ENCODE results near the gene WNT11. TPM values are rescaled to one million over a fixed set of nuclear protein-coding genes. Genes with fewer than 3 reads are reported as not detected.

Gene WNT11
- total RNA-seq (1 to 10 TPM in 1 of 2 experiments, under 1 TPM in 1; 0.30 to 1.2 TPM), total RNA-seq (0 to 1.9 (median 0.19) reads per million in 172 experiments)
- 0.14 TPM for polyA plus RNA-seq (2013, experiment 1 of 2)
- 0.52 TPM for polyA plus RNA-seq (2013, experiment 2 of 2)

GRCh38 chr11:76206327-76207081 lies at the start of gene WNT11:
TSS of gene WNT11 (minus strand) at chr11:76206502. CDS start at chr11:76206407, 95 bp downstream.
- Mint-ChIP-seq H3K27me3 (peaks cover 48% of the 10 kb centered on the region), H3K4me1 (ENCODE audit: low read depth) (peaks cover 21% of the 10 kb centered on the region), H3K36me3 (ENCODE audit: low read depth) (no peaks in the 10 kb centered on the region), H3K27ac (no peak within 1 kb of the TSS), H3K4me3 (peak within 1 kb of the TSS; percentile 86), H3K9me3 (no peaks in the 10 kb centered on the region)
- no peaks in the 10 kb centered on the region for H3K36me3 ChIP-seq (ENCODE audit: insufficient read depth, low read length)
- H3K9me3 ChIP-seq (ENCODE audit: control insufficient read depth in 1 of 2, insufficient read depth in 1 of 2, low read length in 2 of 2), result peaks cover 0 to 21% of the 10 kb centered on the region in 2 experiments
- intact Hi-C loops (cut with DNase I, micrococcal nuclease), result loop anchor here (1.0 to 10.0 kb wide), 7 partner anchors 112 to 476 kb away; partner anchors contain the start of genes EMSY (in 1 of the 2), GVQW3 (in 1 of the 2) and THAP12 (in 1 of the 2)
- peaks cover 56% of the 10 kb centered on the region for H3K4me1 ChIP-seq (ENCODE audit: insufficient read depth, low read length)
- peak within 1 kb of the TSS; percentile 65 for H3K4me3 ChIP-seq (ENCODE audit: low read length)
- CTCF ChIA-PET, result interaction anchor here (1.3 to 5.1 kb wide), 5 partner anchors 29 to 309 kb away, joined by 4 to 86 read pairs (median 6); no protein-coding TSS in a partner anchor
- TF ChIP-seq, protein P1, sequence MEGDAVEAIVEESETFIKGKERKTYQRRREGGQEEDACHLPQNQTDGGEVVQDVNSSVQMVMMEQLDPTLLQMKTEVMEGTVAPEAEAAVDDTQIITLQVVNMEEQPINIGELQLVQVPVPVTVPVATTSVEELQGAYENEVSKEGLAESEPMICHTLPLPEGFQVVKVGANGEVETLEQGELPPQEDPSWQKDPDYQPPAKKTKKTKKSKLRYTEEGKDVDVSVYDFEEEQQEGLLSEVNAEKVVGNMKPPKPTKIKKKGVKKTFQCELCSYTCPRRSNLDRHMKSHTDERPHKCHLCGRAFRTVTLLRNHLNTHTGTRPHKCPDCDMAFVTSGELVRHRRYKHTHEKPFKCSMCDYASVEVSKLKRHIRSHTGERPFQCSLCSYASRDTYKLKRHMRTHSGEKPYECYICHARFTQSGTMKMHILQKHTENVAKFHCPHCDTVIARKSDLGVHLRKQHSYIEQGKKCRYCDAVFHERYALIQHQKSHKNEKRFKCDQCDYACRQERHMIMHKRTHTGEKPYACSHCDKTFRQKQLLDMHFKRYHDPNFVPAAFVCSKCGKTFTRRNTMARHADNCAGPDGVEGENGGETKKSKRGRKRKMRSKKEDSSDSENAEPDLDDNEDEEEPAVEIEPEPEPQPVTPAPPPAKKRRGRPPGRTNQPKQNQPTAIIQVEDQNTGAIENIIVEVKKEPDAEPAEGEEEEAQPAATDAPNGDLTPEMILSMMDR (IDR thresholded peaks at IDR 0.05), result no peak
- peak in 7 of 14 experiments; percentile 9 to 63 (median 41) for DNase-seq
- H3K27ac ChIP-seq (ENCODE audit: low read depth in 1 of 2, low read length in 2 of 2), result no peak within 1 kb of the TSS
- H3K27me3 ChIP-seq (ENCODE audit: control insufficient read depth in 1 of 2, insufficient read depth in 2 of 2, low read length in 2 of 2), result peaks cover 51 to 74% of the 10 kb centered on the region in 2 experiments
- ATAC-seq (ENCODE audit: poor library complexity), result peak; percentile 10
- POLR2A ChIA-PET, result interaction anchor here (2.5 to 4.6 kb wide), 2 partner anchors 26 to 111 kb away, joined by 17 to 52 read pairs; no protein-coding TSS in a partner anchor

DNA sequence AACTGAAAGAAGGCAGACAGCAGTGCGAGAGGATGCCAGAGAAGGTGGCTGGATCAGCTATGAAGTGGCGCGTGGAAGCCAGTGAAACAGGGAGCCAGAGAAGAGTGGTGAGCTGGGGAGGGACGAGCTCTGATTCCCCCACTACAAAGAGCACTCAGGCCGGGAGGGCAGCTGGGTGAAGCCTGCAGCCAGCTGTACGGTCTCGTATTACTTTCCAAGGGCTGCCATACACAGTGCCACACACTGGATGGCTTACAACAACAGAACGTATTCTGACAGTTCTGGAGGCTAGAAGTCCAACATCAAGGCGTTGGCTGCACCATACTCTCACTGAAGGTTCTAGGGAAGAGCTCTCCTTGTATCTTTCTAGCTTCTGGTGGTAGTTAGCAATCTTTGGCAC lies 47.1 kb upstream of the WNT11 start:
- Mint-ChIP-seq H3K4me3 (no peak overlapping the region), H3K9me3 (no peaks in the 10 kb centered on the region), H3K36me3 (ENCODE audit: low read depth) (no peaks in the 10 kb centered on the region), H3K27ac (no peak overlapping the region), H3K27me3 (peaks cover 9% of the 10 kb centered on the region), H3K4me1 (ENCODE audit: low read depth) (no peaks in the 10 kb centered on the region)
- no peak for DNase-seq
- no peak for ATAC-seq (ENCODE audit: poor library complexity)
- TF ChIP-seq, protein P1 (IDR thresholded peaks at IDR 0.05), result no peak
- Histone ChIP-seq H3K36me3 (ENCODE audit: insufficient read depth, low read length) (no peaks in the 10 kb centered on the region), H3K27me3 (ENCODE audit: control insufficient read depth in 1 of 2, insufficient read depth in 2 of 2, low read length in 2 of 2) (no peaks in the 10 kb centered on the region), H3K4me3 (ENCODE audit: low read length) (no peak overlapping the region), H3K27ac (ENCODE audit: low read depth in 1 of 2, low read length in 2 of 2) (no peak overlapping the region), H3K4me1 (ENCODE audit: insufficient read depth, low read length) (no peaks in the 10 kb centered on the region), H3K9me3 (ENCODE audit: control insufficient read depth in 1 of 2, insufficient read depth in 1 of 2, low read length in 2 of 2) (peaks cover 3 to 20% of the 10 kb centered on the region in 2 experiments)
- ChIA-PET CTCF (interaction anchor here (1.6 kb wide), 1 partner anchor 46 kb away, joined by 5 read pairs; no protein-coding TSS in a partner anchor), POLR2A (no interaction called here)
- intact Hi-C loops (cut with DNase I, micrococcal nuclease), result no loop called here

- no peak overlapping the region for H3K4me3 Mint-ChIP-seq
- TF ChIP-seq, protein P1 (IDR thresholded peaks at IDR 0.05), result no peak
- no peaks in the 10 kb centered on the region for H3K9me3 Mint-ChIP-seq
- Histone ChIP-seq H3K36me3 (ENCODE audit: insufficient read depth, low read length) (no peaks in the 10 kb centered on the region), H3K27ac (ENCODE audit: low read depth in 1 of 2, low read length in 2 of 2) (no peak overlapping the region), H3K4me1 (ENCODE audit: insufficient read depth, low read length) (no peaks in the 10 kb centered on the region), H3K9me3 (ENCODE audit: control insufficient read depth in 1 of 2, insufficient read depth in 1 of 2, low read length in 2 of 2) (peaks cover 3 to 20% of the 10 kb centered on the region in 2 experiments), H3K27me3 (ENCODE audit: control insufficient read depth in 1 of 2, insufficient read depth in 2 of 2, low read length in 2 of 2) (no peaks in the 10 kb centered on the region), H3K4me3 (ENCODE audit: low read length) (no peak overlapping the region)
- H3K36me3 Mint-ChIP-seq (ENCODE audit: low read depth), result no peaks in the 10 kb centered on the region
- no peak for DNase-seq
- H3K4me1 Mint-ChIP-seq (ENCODE audit: low read depth), result no peaks in the 10 kb centered on the region
- no peak for ATAC-seq (ENCODE audit: poor library complexity)
- intact Hi-C loops (cut with DNase I, micrococcal nuclease), result no loop called here
- no peak overlapping the region for H3K27ac Mint-ChIP-seq
- POLR2A ChIA-PET, result no interaction called here
- CTCF ChIA-PET, result no interaction called here
- H3K27me3 Mint-ChIP-seq, result peaks cover 9% of the 10 kb centered on the region
These were observed 46.3 kb upstream of the WNT11 start for GRCh38 chr11:76252631-76253070.

Measured in CD4-positive, alpha-beta T cell (primary cell).